ENCODE results near the gene UBE2H.
"Not testable (repeated sequence)": the region's sequence is repeated elsewhere in the genome, so short reads cannot be mapped to it uniquely, and the experiment has no call there.

UBE2H gene

DNA sequence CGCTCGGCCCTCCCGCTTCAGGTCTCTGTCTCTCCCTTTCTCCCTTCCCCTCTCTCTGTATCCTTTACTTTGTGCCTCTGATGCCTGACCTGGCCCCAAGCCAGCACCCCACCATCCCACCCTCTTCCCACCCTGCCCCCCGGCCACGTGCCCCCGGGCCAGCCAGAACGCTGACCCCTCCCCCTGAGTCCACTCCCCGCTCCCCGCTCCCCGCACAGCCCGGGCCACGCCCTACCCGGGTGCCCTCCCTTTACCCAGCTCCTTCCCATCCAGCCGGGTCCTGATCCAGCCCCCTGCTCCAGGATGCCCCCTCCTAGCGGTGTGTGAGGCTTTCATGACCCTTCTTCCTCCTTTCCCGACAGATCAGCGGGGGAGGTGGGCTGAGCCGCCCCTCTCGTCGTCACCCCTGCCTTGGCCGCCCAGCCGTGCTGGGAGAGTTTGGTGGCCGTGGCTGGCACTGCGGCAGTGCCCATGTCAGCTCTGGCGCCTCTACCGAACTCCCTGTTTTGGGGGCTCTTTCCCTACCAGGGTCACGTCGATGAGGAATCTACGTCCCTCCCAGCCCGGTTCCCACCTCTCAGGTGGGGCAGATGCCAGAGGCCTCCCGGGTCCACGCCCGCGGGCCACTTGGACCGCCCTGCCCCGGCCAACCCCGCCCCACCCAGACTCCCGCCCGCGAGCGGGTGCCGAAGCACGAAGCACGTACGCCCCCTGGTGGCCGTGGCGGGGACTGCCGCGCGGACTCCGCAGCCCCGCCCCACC is 127.4 kb downstream of the UBE2H start:
- H3K4me3 ChIP-seq (ENCODE audit: low read depth, low read length) = peak overlapping the region; percentile 82
- no peak for DNase-seq (ENCODE audit: low read depth)
- TF ChIP-seq, protein P1, sequence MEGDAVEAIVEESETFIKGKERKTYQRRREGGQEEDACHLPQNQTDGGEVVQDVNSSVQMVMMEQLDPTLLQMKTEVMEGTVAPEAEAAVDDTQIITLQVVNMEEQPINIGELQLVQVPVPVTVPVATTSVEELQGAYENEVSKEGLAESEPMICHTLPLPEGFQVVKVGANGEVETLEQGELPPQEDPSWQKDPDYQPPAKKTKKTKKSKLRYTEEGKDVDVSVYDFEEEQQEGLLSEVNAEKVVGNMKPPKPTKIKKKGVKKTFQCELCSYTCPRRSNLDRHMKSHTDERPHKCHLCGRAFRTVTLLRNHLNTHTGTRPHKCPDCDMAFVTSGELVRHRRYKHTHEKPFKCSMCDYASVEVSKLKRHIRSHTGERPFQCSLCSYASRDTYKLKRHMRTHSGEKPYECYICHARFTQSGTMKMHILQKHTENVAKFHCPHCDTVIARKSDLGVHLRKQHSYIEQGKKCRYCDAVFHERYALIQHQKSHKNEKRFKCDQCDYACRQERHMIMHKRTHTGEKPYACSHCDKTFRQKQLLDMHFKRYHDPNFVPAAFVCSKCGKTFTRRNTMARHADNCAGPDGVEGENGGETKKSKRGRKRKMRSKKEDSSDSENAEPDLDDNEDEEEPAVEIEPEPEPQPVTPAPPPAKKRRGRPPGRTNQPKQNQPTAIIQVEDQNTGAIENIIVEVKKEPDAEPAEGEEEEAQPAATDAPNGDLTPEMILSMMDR (IDR thresholded peaks at IDR 0.05; ENCODE audit: low read depth, low read length, missing control alignments) = peak; percentile 62

GRCh38 chr7:129824291-129825208 is 128.2 kb downstream of the UBE2H start:
- TF ChIP-seq, protein P1 (IDR thresholded peaks at IDR 0.05; ENCODE audit: low read depth, low read length, missing control alignments) = peak; percentile 55
- no peak for DNase-seq (ENCODE audit: low read depth)
- peak overlapping the region; percentile 82 for H3K4me3 ChIP-seq (ENCODE audit: low read depth, low read length)

DNA sequence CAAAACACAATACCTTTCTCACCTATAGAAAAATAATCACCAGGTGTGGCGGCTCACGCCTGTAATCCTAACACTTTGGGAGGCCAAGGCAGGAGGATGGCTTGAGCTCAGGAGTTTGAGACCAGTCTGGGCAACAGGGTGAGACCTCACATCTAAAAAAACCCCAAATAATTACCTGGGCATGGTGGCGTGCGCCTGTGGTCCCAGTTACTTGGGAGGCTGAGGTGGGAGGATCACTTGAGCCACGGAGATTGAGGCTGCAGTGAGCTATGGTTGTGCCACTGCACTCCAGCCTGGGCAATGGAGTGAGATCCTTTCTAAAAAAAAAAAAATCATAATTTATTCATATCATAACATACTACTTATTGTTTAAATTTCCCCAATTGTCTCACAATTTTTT is 129.6 kb downstream of the UBE2H start:
- not testable (repeated sequence) for DNase-seq (ENCODE audit: low read depth); H3K4me3 ChIP-seq (ENCODE audit: low read depth, low read length)

GRCh38 chr7:129821476-129821875 is 131.3 kb downstream of the UBE2H start:
- no peak for DNase-seq (ENCODE audit: low read depth)
- TF ChIP-seq, protein P1 (IDR thresholded peaks at IDR 0.05; ENCODE audit: low read depth, low read length, missing control alignments) = no peak
- H3K4me3 ChIP-seq (ENCODE audit: low read depth, low read length) = no peak overlapping the region

DNA sequence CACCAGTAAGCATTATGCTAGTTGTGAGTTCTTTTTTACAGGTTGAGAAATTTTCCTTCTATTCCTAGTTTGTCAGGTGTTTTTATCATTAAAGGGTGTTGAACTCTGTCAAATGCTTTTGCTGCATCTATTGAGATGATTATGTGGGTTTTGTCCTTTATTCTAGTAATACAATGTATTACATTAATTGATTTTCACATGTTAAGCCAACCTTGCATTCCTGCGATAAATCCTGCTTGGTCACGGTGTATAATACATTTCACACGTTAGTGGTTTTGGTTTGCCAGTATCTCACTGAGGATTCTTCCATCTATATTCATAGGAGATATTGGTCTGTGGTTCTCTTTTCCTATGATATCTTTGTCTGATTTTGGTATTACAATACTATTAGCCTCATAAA is 136.0 kb downstream of the UBE2H start:
- TF ChIP-seq, protein P1 (IDR thresholded peaks at IDR 0.05; ENCODE audit: low read depth, low read length, missing control alignments) = no peak
- no peak overlapping the region for H3K4me3 ChIP-seq (ENCODE audit: low read depth, low read length)
- no peak for DNase-seq (ENCODE audit: low read depth)

- no peak overlapping the region for H3K4me3 ChIP-seq (ENCODE audit: low read depth, low read length)
- TF ChIP-seq, protein P1 (IDR thresholded peaks at IDR 0.05; ENCODE audit: low read depth, low read length, missing control alignments) = no peak
- no peak for DNase-seq (ENCODE audit: low read depth)
Measured at GRCh38 chr7:129807863-129808262, 144.9 kb downstream of the UBE2H start.
